ENCODE measurements around the gene PLPP3. TPM values are rescaled to one million over a fixed set of nuclear protein-coding genes. Genes with fewer than 3 reads are reported as not detected.

PLPP3 gene
- total and polyA plus RNA-seq, 2 donors (not counting 1 experiment from before 2014, with no cell fraction given): 343 to 465 TPM

DNA sequence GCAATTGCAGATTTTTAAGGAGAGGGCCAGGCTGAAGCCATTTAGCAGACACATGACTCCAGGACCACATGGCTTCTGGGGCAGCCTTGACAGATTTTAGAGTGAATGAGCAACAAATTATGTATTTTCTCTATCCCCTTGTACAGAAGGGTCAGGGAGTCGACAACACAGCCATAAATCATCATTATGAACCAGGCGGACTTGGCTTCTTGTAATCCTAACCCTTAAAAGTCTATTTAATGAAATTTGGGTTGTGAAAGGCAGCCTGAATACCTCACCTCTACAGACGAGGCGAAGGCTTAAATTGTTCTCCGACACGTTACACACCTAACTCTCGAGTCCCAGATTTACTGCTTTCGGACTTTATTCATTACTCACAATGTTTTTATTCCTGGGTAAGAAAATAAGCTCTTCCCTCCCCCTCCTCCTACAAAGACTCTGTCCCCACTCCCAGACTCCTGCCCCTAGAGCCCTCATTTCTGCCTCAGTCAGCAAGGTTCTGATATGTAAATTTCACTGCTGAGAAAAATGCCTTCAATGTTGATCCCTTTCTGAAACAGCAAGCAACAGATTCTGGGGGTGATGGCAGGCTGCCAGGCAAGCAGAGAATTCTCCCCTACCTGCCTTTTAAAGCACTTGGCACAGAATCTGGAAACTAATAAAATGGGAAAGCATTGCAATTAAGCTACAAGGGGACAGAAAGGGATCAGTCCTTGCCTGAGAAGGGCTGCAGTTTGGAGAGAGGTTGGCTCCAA, 51.6 kb downstream of the PLPP3 start:
- no peak overlapping the region for H3K4me2 ChIP-seq (ENCODE audit: extremely low read depth, insufficient read depth, low read length)
- H3K27ac ChIP-seq (ENCODE audit: insufficient read depth, low read length): no peak overlapping the region
- H3K36me3 ChIP-seq (ENCODE audit: control insufficient read depth, insufficient read depth, low read length): peaks cover 14% of the 10 kb centered on the region
- TF ChIP-seq EZH2 (IDR thresholded peaks at IDR 0.05; ENCODE audit: low read length, missing control alignments): no peak
- TF ChIP-seq, protein P1, sequence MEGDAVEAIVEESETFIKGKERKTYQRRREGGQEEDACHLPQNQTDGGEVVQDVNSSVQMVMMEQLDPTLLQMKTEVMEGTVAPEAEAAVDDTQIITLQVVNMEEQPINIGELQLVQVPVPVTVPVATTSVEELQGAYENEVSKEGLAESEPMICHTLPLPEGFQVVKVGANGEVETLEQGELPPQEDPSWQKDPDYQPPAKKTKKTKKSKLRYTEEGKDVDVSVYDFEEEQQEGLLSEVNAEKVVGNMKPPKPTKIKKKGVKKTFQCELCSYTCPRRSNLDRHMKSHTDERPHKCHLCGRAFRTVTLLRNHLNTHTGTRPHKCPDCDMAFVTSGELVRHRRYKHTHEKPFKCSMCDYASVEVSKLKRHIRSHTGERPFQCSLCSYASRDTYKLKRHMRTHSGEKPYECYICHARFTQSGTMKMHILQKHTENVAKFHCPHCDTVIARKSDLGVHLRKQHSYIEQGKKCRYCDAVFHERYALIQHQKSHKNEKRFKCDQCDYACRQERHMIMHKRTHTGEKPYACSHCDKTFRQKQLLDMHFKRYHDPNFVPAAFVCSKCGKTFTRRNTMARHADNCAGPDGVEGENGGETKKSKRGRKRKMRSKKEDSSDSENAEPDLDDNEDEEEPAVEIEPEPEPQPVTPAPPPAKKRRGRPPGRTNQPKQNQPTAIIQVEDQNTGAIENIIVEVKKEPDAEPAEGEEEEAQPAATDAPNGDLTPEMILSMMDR (conservative IDR thresholded peaks at IDR 0.05 in 1 of 2, IDR thresholded peaks at IDR 0.05 in 1 of 2; ENCODE audit: low read depth in 1 of 2, low read length in 2 of 2): no peak
- H3K4me1 ChIP-seq (ENCODE audit: control insufficient read depth, extremely low read depth, insufficient read depth, low read length): peaks cover 9% of the 10 kb centered on the region
- H3K79me2 ChIP-seq (ENCODE audit: control insufficient read depth, insufficient read depth, low read length): peaks cover 85% of the 10 kb centered on the region
- no peak overlapping the region for H3K9ac ChIP-seq (ENCODE audit: insufficient read depth, low read length)
- H3K27me3 ChIP-seq (ENCODE audit: control insufficient read depth, insufficient read depth, low read length): no peaks in the 10 kb centered on the region
- no peaks in the 10 kb centered on the region for H4K20me1 ChIP-seq (ENCODE audit: control insufficient read depth, extremely low read depth, insufficient read depth, low read length)
- H2AFZ ChIP-seq (ENCODE audit: low read length): no peak overlapping the region
- no peaks in the 10 kb centered on the region for H3K9me3 ChIP-seq (ENCODE audit: control insufficient read depth, insufficient read depth, low read depth, low read length)
- no peak overlapping the region for H3K4me3 ChIP-seq (replicated peaks in 1 of 4; ENCODE audit: control extremely low read depth in 1 of 4, insufficient read depth in 1 of 4, low read depth in 3 of 4, low read length in 4 of 4)
- peak in 1 of 2 donors; percentile 33 for DNase-seq (ENCODE audit: low read depth in 2 of 2)

- peaks cover 9% of the 10 kb centered on the region for H3K4me1 ChIP-seq (ENCODE audit: control insufficient read depth, extremely low read depth, insufficient read depth, low read length)
- H2AFZ ChIP-seq (ENCODE audit: low read length): no peak overlapping the region
- no peak overlapping the region for H3K4me2 ChIP-seq (ENCODE audit: extremely low read depth, insufficient read depth, low read length)
- no peaks in the 10 kb centered on the region for H3K9me3 ChIP-seq (ENCODE audit: control insufficient read depth, insufficient read depth, low read depth, low read length)
- no peak overlapping the region for H3K27ac ChIP-seq (ENCODE audit: insufficient read depth, low read length)
- peaks cover 13% of the 10 kb centered on the region for H3K36me3 ChIP-seq (ENCODE audit: control insufficient read depth, insufficient read depth, low read length)
- TF ChIP-seq, protein P1 (conservative IDR thresholded peaks at IDR 0.05 in 1 of 2, IDR thresholded peaks at IDR 0.05 in 1 of 2; ENCODE audit: low read depth in 1 of 2, low read length in 2 of 2): no peak
- no peak for TF ChIP-seq EZH2 (IDR thresholded peaks at IDR 0.05; ENCODE audit: low read length, missing control alignments)
- H3K9ac ChIP-seq (ENCODE audit: insufficient read depth, low read length): no peak overlapping the region
- peaks cover 76% of the 10 kb centered on the region for H3K79me2 ChIP-seq (ENCODE audit: control insufficient read depth, insufficient read depth, low read length)
- peak in 1 of 2 donors; percentile 38 for DNase-seq (ENCODE audit: low read depth in 2 of 2)
- no peak overlapping the region for H3K4me3 ChIP-seq (replicated peaks in 1 of 4; ENCODE audit: control extremely low read depth in 1 of 4, insufficient read depth in 1 of 4, low read depth in 3 of 4, low read length in 4 of 4)
- H3K27me3 ChIP-seq (ENCODE audit: control insufficient read depth, insufficient read depth, low read length): no peaks in the 10 kb centered on the region
- no peaks in the 10 kb centered on the region for H4K20me1 ChIP-seq (ENCODE audit: control insufficient read depth, extremely low read depth, insufficient read depth, low read length)
These were observed 52.7 kb downstream of the PLPP3 start for GRCh38 chr1:56526571-56527174.

DNA sequence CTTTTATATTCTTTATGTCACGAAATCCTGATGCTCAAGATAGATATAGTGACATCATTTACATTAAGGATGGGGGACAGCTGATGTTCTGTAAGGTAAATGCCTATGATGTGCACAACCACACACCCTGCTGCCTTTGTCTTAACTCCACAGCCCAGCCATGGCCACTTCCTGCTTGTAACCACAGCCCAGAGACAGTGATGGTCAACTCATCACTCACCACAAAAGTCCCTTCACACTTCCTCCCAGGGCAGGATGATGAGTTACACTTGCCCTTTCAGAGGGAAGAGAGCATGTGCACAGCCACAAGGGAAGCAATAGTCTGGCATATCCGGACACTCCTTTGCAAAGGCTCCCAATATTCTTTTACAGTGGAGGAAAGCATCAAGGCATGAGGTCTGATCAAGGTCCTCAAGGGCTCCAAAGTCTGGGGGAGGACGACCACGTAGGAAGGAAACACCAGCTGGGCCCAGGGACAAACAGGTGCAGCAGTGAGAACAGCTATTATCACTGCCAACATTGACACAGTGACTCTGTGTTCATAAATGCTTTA, 53.8 kb downstream of the PLPP3 start:
- peaks cover 65% of the 10 kb centered on the region for H3K79me2 ChIP-seq (ENCODE audit: control insufficient read depth, insufficient read depth, low read length)
- H3K4me2 ChIP-seq (ENCODE audit: extremely low read depth, insufficient read depth, low read length): no peak overlapping the region
- no peaks in the 10 kb centered on the region for H3K9me3 ChIP-seq (ENCODE audit: control insufficient read depth, insufficient read depth, low read depth, low read length)
- DNase-seq (ENCODE audit: low read depth in 2 of 2): peak in 1 of 2 donors; percentile 47
- H3K4me1 ChIP-seq (ENCODE audit: control insufficient read depth, extremely low read depth, insufficient read depth, low read length): peaks cover 9% of the 10 kb centered on the region
- peaks cover 13% of the 10 kb centered on the region for H3K36me3 ChIP-seq (ENCODE audit: control insufficient read depth, insufficient read depth, low read length)
- no peak overlapping the region for H3K4me3 ChIP-seq (replicated peaks in 1 of 4; ENCODE audit: control extremely low read depth in 1 of 4, insufficient read depth in 1 of 4, low read depth in 3 of 4, low read length in 4 of 4)
- no peak for TF ChIP-seq EZH2 (IDR thresholded peaks at IDR 0.05; ENCODE audit: low read length, missing control alignments)
- TF ChIP-seq, protein P1 (conservative IDR thresholded peaks at IDR 0.05 in 1 of 2, IDR thresholded peaks at IDR 0.05 in 1 of 2; ENCODE audit: low read depth in 1 of 2, low read length in 2 of 2): no peak
- no peak overlapping the region for H2AFZ ChIP-seq (ENCODE audit: low read length)
- no peaks in the 10 kb centered on the region for H4K20me1 ChIP-seq (ENCODE audit: control insufficient read depth, extremely low read depth, insufficient read depth, low read length)
- no peak overlapping the region for H3K27ac ChIP-seq (ENCODE audit: insufficient read depth, low read length)
- H3K9ac ChIP-seq (ENCODE audit: insufficient read depth, low read length): no peak overlapping the region
- no peaks in the 10 kb centered on the region for H3K27me3 ChIP-seq (ENCODE audit: control insufficient read depth, insufficient read depth, low read length)

Data from fibroblast of lung (primary cell).